H1 (cell line): ENCODE data around the gene STX19. TPM values are rescaled to one million over a fixed set of nuclear protein-coding genes. Genes with fewer than 3 reads are reported as not detected.

Source experiments
- CTCF ChIA-PET: fragments of 300-600 bp; sonication (Branson Sonifier 250); formaldehyde crosslinking; loops from one replicate; lab custom pipeline; 2021; ENCODE audit not compliant: partially characterized antibody; lab: Charles Lee
- POLR2A ChIA-PET: fragments of 300-600 bp; sonication (Branson Sonifier 250); formaldehyde crosslinking; loops from one replicate; lab custom pipeline; 2021; ENCODE audit warnings: inconsistent platforms; ENCODE audit not compliant: partially characterized antibody; lab: Charles Lee
- DNase-seq, 2 experiments: peaks; one replicate each; pipeline versions ENCODE4 v3.0.0 to v3.0.0-alpha.2; 2010 to 2022; ENCODE audit warnings: low spot score in 2 of 2, low read depth in 1 of 2, mixed read lengths in 1 of 2
- FAIRE-seq: peaks from 2 replicates; lab custom pipeline; 2011; peaks lifted over from hg19 to GRCh38; lab: Jason Lieb, UNC
- H2AFZ ChIP-seq: 2 replicates; pipeline ENCODE4 v1.8.1; 2012; ENCODE audit warnings: low read length, inconsistent platforms
- H2AK5ac ChIP-seq: 2 replicates; pipeline ENCODE4 v1.6.1; 2013; ENCODE audit warnings: low read depth, low read length
- H2BK120ac ChIP-seq: replicated peaks from 2 replicates; pipeline ENCODE3; 2013; ENCODE audit warnings: low read depth, low read length, inconsistent platforms
- H2BK12ac ChIP-seq: 2 replicates; pipeline ENCODE4 v1.6.1; 2013; ENCODE audit warnings: low read depth, low read length
- H2BK15ac ChIP-seq: 2 replicates; pipeline ENCODE4 v1.6.1; 2013; ENCODE audit warnings: low read length
- H2BK20ac ChIP-seq: 2 replicates; pipeline ENCODE4 v1.6.1; 2013; ENCODE audit warnings: low read length
- H2BK5ac ChIP-seq: 2 replicates; pipeline ENCODE4 v1.6.1; 2013; ENCODE audit warnings: low read depth, low read length
- H3K14ac ChIP-seq: 2 replicates; pipeline ENCODE4 v1.6.1; 2013; ENCODE audit warnings: inconsistent platforms; ENCODE audit not compliant: insufficient read length
- H3K18ac ChIP-seq: 2 replicates; pipeline ENCODE4 v1.6.1; 2013; ENCODE audit warnings: low read length; ENCODE audit errors: extremely low read depth
- H3K23ac ChIP-seq: 2 replicates; pipeline ENCODE4 v1.6.1; 2013; ENCODE audit warnings: inconsistent platforms; ENCODE audit not compliant: insufficient read length
- H3K23me2 ChIP-seq: 2 replicates; pipeline ENCODE4 v1.6.1; 2013; ENCODE audit warnings: low read depth, low read length
- H3K27ac ChIP-seq: 2 replicates; pipeline ENCODE4 v1.6.1; 2011; ENCODE audit warnings: low read depth, low read length, inconsistent platforms
- H3K27me3 ChIP-seq, 4 experiments: replicated peaks in 1 of 4; 1 replicate in 1 of 4; 2 replicates in 3 of 4; pipeline versions ENCODE4 v1.6.1 to v1.8.1; 2011 to 2013; ENCODE audit warnings: low read length in 3 of 4, mild to moderate bottlenecking in 3 of 4, inconsistent platforms in 2 of 4, mixed read lengths in 2 of 4, moderate library complexity in 1 of 4; ENCODE audit not compliant: control insufficient read depth in 3 of 4, insufficient read depth in 3 of 4; ENCODE audit errors: extremely low read depth in 1 of 4
- H3K36me3 ChIP-seq, 4 experiments: 2 replicates each; pipeline versions ENCODE4 v1.6.1 to v1.8.1; 2011 to 2013; ENCODE audit warnings: mild to moderate bottlenecking in 4 of 4, low read length in 3 of 4, moderate library complexity in 2 of 4, control low read depth in 1 of 4, inconsistent platforms in 1 of 4; ENCODE audit not compliant: insufficient read depth in 4 of 4, control insufficient read depth in 2 of 4
- H3K4ac ChIP-seq: replicated peaks from 2 replicates; pipeline ENCODE3; 2013; ENCODE audit warnings: low read length, low read depth, mixed read lengths, inconsistent platforms; ENCODE audit not compliant: insufficient read length
- H3K4me1 ChIP-seq, 4 experiments: replicated peaks in 1 of 4; 1 replicate in 1 of 4; 2 replicates in 3 of 4; pipeline versions ENCODE4 v1.6.1 to v1.8.1; 2011 to 2013; ENCODE audit warnings: low read length in 3 of 4, inconsistent platforms in 2 of 4, mixed read lengths in 1 of 4; ENCODE audit not compliant: insufficient read depth in 4 of 4, control insufficient read depth in 3 of 4
- H3K4me2 ChIP-seq, 2 experiments: 2 replicates each; pipeline versions ENCODE4 v1.6.1 to v1.8.1; 2011 to 2013; ENCODE audit warnings: low read depth in 2 of 2, low read length in 2 of 2, control low read depth in 1 of 2, inconsistent platforms in 1 of 2, mild to moderate bottlenecking in 1 of 2; ENCODE audit not compliant: insufficient read depth in 1 of 2
- H3K4me3 ChIP-seq, 4 experiments: fragments of 200-600, 300-600 bp in 1 of 4; sonication (generic), shearing (Covaris generic), sonication (Bioruptor Twin) in 1 of 4; 2 replicates each; pipeline versions ENCODE4 v1.5.1 to v1.8.1; 2011 to 2016; ENCODE audit warnings: low read length in 4 of 4, low read depth in 3 of 4, control low read depth in 2 of 4, inconsistent platforms in 2 of 4, mild to moderate bottlenecking in 2 of 4, mixed read lengths in 1 of 4, moderate library complexity in 1 of 4; ENCODE audit not compliant: insufficient read depth in 2 of 4; ENCODE audit errors: extremely low read depth in 1 of 4
- H3K56ac ChIP-seq: replicated peaks from 2 replicates; pipeline ENCODE3; 2013; ENCODE audit warnings: low read depth, mild to moderate bottlenecking, mixed read lengths, low read length, inconsistent platforms; ENCODE audit not compliant: insufficient read length
- H3K79me1 ChIP-seq: 2 replicates; pipeline ENCODE4 v1.6.1; 2013; ENCODE audit warnings: low read depth, low read length, control low read depth
- H3K79me2 ChIP-seq, 2 experiments: 2 replicates each; pipeline versions ENCODE4 v1.6.1 to v1.8.1; 2012 to 2013; ENCODE audit warnings: low read length in 2 of 2, mild to moderate bottlenecking in 2 of 2, inconsistent platforms in 1 of 2; ENCODE audit not compliant: insufficient read depth in 2 of 2, control insufficient read depth in 1 of 2
- H3K9ac ChIP-seq, 4 experiments: replicated peaks in 1 of 4; 1 replicate in 1 of 4; 2 replicates in 3 of 4; pipeline versions ENCODE4 v1.6.1 to v1.8.1; 2011 to 2013; ENCODE audit warnings: low read depth in 3 of 4, low read length in 3 of 4, control low read depth in 2 of 4, mild to moderate bottlenecking in 2 of 4, moderate library complexity in 2 of 4, inconsistent platforms in 1 of 4; ENCODE audit errors: extremely low read depth in 1 of 4
- H3K9me3 ChIP-seq, 2 experiments: 2 replicates each; pipeline versions ENCODE4 v1.6.1 to v1.8.1; 2012 to 2013; ENCODE audit warnings: mild to moderate bottlenecking in 2 of 2, moderate library complexity in 2 of 2, control low read depth in 1 of 2, inconsistent platforms in 1 of 2, low read depth in 1 of 2, low read length in 1 of 2, mixed read lengths in 1 of 2; ENCODE audit not compliant: insufficient read depth in 2 of 2
- H4K20me1 ChIP-seq, 2 experiments: replicated peaks in 1 of 2; 2 replicates each; pipeline versions ENCODE3 to v1.8.1; 2011 to 2013; ENCODE audit warnings: inconsistent platforms in 2 of 2, low read length in 2 of 2, mild to moderate bottlenecking in 1 of 2; ENCODE audit not compliant: insufficient read depth in 2 of 2, control insufficient read depth in 1 of 2
- H4K5ac ChIP-seq: 2 replicates; pipeline ENCODE4 v1.6.1; 2013; ENCODE audit warnings: low read length, low read depth, mixed read lengths, inconsistent platforms; ENCODE audit not compliant: insufficient read length
- H4K8ac ChIP-seq: 2 replicates; pipeline ENCODE4 v1.8.0; 2013; ENCODE audit warnings: mild to moderate bottlenecking, moderate library complexity, low read length, inconsistent platforms; ENCODE audit not compliant: insufficient read depth; ENCODE audit errors: extremely low read depth
- H4K91ac ChIP-seq: replicated peaks from 2 replicates; pipeline ENCODE3; 2013; ENCODE audit warnings: low read length, mixed read lengths, inconsistent platforms; ENCODE audit not compliant: insufficient read length
- CBX5 ChIP-seq: fragments of 300-800, 300-1000 bp; sonication (generic); IDR thresholded peaks from 2 replicates; pipeline ENCODE4 v1.7.1; 2016; ENCODE audit warnings: antibody characterized with exemption, low read length, low read depth
- EZH2 ChIP-seq: fragments of 200-600 bp; sonication (generic); IDR thresholded peaks from 2 replicates; pipeline ENCODE4 v1.7.1; 2012; ENCODE audit warnings: low read depth, mild to moderate bottlenecking, moderate library complexity, low read length, inconsistent platforms; ENCODE audit not compliant: severe bottlenecking
- WGBS, 2 experiments: shearing (Covaris generic) in 1 of 2; methylation state at CpG; one replicate each; pipeline versions ENCODE4 v1.1.6 to v1.1.7; 2013 to 2015; ENCODE audit warnings: low lambda C conversion rate in 2 of 2, mixed read lengths in 2 of 2, inconsistent platforms in 1 of 2, low coverage in 1 of 2, missing lambda C conversion rate in 1 of 2; ENCODE audit not compliant: insufficient replicate concordance in 2 of 2, insufficient coverage in 1 of 2, insufficient read length in 1 of 2; ENCODE audit errors: extremely low coverage in 1 of 2, missing lambda C conversion rate in 1 of 2; 5-methylcytosine and 5-hydroxymethylcytosine counted together
- polyA plus RNA-seq, 7 experiments: library from polyadenylated mRNA; depleted of rRNA in 3 of 7; stranded (reverse) in 5 of 7; unstranded in 2 of 7; fragments of >200 nt in 5 of 7; fragments of 200-250 nt in 2 of 7; gene quantifications; 1 replicate in 5 of 7; 2 replicates in 1 of 7; 4 replicates in 1 of 7; pipeline versions ENCODE4 v1.2.1 to v1.2.3, GENCODE V29; 2011 to 2013; ENCODE audit warnings: missing spikeins in 2 of 7, mixed read lengths in 2 of 7
- total RNA-seq: library from RNA; stranded (reverse); fragmentation: NEBNext Ultra II Directional; extraction: Animal tissue kit (Norgen Biotek cat#: 25700); gene quantifications from 2 replicates; pipeline ENCODE4 v1.2.1, GENCODE V29; 2021

The STX19 gene
- total and polyA plus RNA-seq, 2 of the 8 experiments (the other 6 are each of a cell fraction or from before 2014, with no cell fraction given) = not detected

DNA sequence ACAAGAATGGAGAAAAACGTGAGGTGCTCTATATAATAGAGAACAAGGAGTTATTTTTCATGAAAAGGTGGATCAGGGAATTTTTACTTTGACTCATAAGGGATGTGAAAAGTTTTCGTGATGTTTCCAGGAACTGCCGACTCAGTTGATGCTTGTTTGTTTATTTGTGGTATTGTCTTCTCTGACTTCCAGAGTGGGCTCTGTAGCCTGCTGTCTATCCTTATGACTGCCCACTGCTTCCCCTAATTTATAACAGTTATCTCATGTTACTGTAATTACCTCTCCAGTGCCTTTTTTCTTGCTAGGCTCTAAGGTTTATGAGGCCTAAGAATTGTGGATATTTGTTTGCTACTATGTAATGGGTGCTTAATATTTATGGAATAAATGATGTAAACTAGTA is 36.2 kb downstream of the STX19 start:
- Histone ChIP-seq H3K18ac (no peak overlapping the region), H3K14ac (no peak overlapping the region), H3K23me2 (no peaks in the 10 kb centered on the region), H2BK15ac (no peak overlapping the region), H2AFZ (no peak overlapping the region), H3K27me3 (no peaks in the 10 kb centered on the region), H2BK20ac (no peak overlapping the region), H3K23ac (no peak overlapping the region), H4K91ac (no peak overlapping the region), H3K4me1 (no peaks in the 10 kb centered on the region), H3K36me3 (no peaks in the 10 kb centered on the region), H3K4me2 (no peak overlapping the region), H4K5ac (no peak overlapping the region), H3K4ac (no peak overlapping the region), H3K4me3 (no peak overlapping the region), H2AK5ac (no peak overlapping the region), H3K9me3 (no peaks in the 10 kb centered on the region), H3K9ac (no peak overlapping the region), H4K8ac (no peak overlapping the region), H2BK5ac (no peak overlapping the region), H2BK12ac (no peak overlapping the region), H4K20me1 (no peaks in the 10 kb centered on the region)
- FAIRE-seq (no peak), DNase-seq (no peak)
- WGBS, 2 experiments = 85% methylated on average over 3 of the region's 3 CpGs; no CpG with 5 or more reads in 1 of the 2 experiments
- CTCF ChIA-PET = interaction anchor here (1.7 kb wide), 1 partner anchor 9 kb away, joined by 4 read pairs; no protein-coding TSS in a partner anchor
- TF ChIP-seq CBX5 = no peak
- no peak for TF ChIP-seq EZH2
- TF ChIP-seq, all 59 proteins: peak for 0
- peaks cover 0 to 4% of the 10 kb centered on the region in 2 experiments; a peak in 2 of 4 replicates for H3K79me2 ChIP-seq
- no peaks in the 10 kb centered on the region; the same call in 1 of the 2 replicates for H3K79me1 ChIP-seq
- no peak overlapping the region for H3K27ac ChIP-seq
- H2BK120ac ChIP-seq = no peak overlapping the region
- POLR2A ChIA-PET = no interaction called here
- H3K56ac ChIP-seq = no peak overlapping the region
